Glomerular visceral epithelial cell (primary cell): ENCODE measurements around the gene TCF19.

Experiments
- DNase-seq: peaks from one replicate; pipeline ENCODE4 v3.0.0-alpha.2; 2016; ENCODE audit errors: extremely low spot score

Gene TCF19

GRCh38 chr6:31128093-31128676, 30.2 kb upstream of the TCF19 start:
- peak; percentile 68 for DNase-seq

GRCh38 chr6:31129130-31129529, 29.3 kb upstream of the TCF19 start:
- DNase-seq: no peak

- DNase-seq: no peak
These were observed 27.6 kb upstream of the TCF19 start for GRCh38 chr6:31130751-31131150.

GRCh38 chr6:31131595-31131994, 26.8 kb upstream of the TCF19 start:
- DNase-seq: no peak

GRCh38 chr6:31132806-31133205, 25.6 kb upstream of the TCF19 start:
- DNase-seq: no peak

GRCh38 chr6:31135710-31136109, 22.7 kb upstream of the TCF19 start:
- no peak for DNase-seq

- no peak for DNase-seq
These were observed 19.4 kb upstream of the TCF19 start, which contains the start of gene PSORS1C2 for GRCh38 chr6:31138982-31139381. Gene PSORS1C2, minus strand, starts transcription at chr6:31139066. Its CDS starts 40 bp downstream, at chr6:31139026.

GRCh38 chr6:31139599-31139998, 18.8 kb upstream of the TCF19 start:
- DNase-seq: peak; percentile 78

- no peak for DNase-seq
These were observed 17.7 kb upstream of the TCF19 start for GRCh38 chr6:31140643-31141042.

GRCh38 chr6:31142361-31142761, 16.0 kb upstream of the TCF19 start:
- DNase-seq: no peak

GRCh38 chr6:31143148-31143547, 15.2 kb upstream of the TCF19 start:
- DNase-seq: peak; percentile 93

- DNase-seq: no peak
These were observed 14.0 kb upstream of the TCF19 start for GRCh38 chr6:31144296-31144969.

GRCh38 chr6:31144970-31145340, 13.4 kb upstream of the TCF19 start:
- no peak for DNase-seq

- DNase-seq: no peak
These were observed 13.0 kb upstream of the TCF19 start for GRCh38 chr6:31145386-31145785.

- DNase-seq: no peak
These were observed 8.5 kb upstream of the TCF19 start for GRCh38 chr6:31149827-31150447.

- peak; percentile 69 for DNase-seq
These were observed 5.6 kb upstream of the TCF19 start for GRCh38 chr6:31152781-31153180.

- no peak for DNase-seq
These were observed 4.0 kb upstream of the TCF19 start for GRCh38 chr6:31154436-31154835.

GRCh38 chr6:31156641-31157040, 1.7 kb upstream of the TCF19 start:
- no peak for DNase-seq

GRCh38 chr6:31157513-31158139, 763 bp upstream of the TCF19 start, which contains the start of gene CCHCR1:
Gene CCHCR1, minus strand, starts transcription at chr6:31157802. Its CDS starts 202 bp downstream, at chr6:31157600.
- DNase-seq: no peak

GRCh38 chr6:31158863-31159855, 770 bp downstream of the TCF19 start:
- peak; percentile 60 for DNase-seq
